ENCODE data around the gene DDIAS. TPM values are rescaled to one million over a fixed set of nuclear protein-coding genes. Genes with fewer than 3 reads are reported as not detected.
"Not testable (repeated sequence)": the region's sequence is repeated elsewhere in the genome, so short reads cannot be mapped to it uniquely, and the experiment has no call there.

The DDIAS gene
- total RNA-seq, 4 donors from 2014 or later, result 0.91 to 2.4 (median 1.4) TPM

- intact Hi-C loops (cut with DNase I; ENCODE audit: low total_unique reads), result loop anchor here (5.0 to 10.0 kb wide), 2 partner anchors 289 to 346 kb away; partner anchors contain the start of gene ANKRD42
- DNase-seq (ENCODE audit: low spot score in 2 of 2), result no peak
- no peak overlapping the region for H3K4me3 ChIP-seq (ENCODE audit: low read depth, poor library complexity, severe bottlenecking)
- WGBS, 2 donors, result 49 to 50% methylated on average over 1 of the region's 1 CpG
- TF ChIP-seq POLR2A (IDR thresholded peaks at IDR 0.05) (no peak), CTCF (IDR thresholded peaks at IDR 0.05) (no peak)
These were observed 4.7 kb downstream of the DDIAS start for GRCh38 chr11:82906236-82906635.

- no peak for DNase-seq (ENCODE audit: low spot score in 2 of 2)
- TF ChIP-seq CTCF (IDR thresholded peaks at IDR 0.05) (no peak), POLR2A (IDR thresholded peaks at IDR 0.05) (no peak)
- intact Hi-C loops (cut with DNase I; ENCODE audit: low total_unique reads), result loop anchor here (5.0 to 10.0 kb wide), 2 partner anchors 288 to 345 kb away; partner anchors contain the start of gene ANKRD42
- WGBS, 2 donors, result 31 to 42% methylated on average over 2 of the region's 2 CpGs
- no peak overlapping the region for H3K4me3 ChIP-seq (ENCODE audit: low read depth, poor library complexity, severe bottlenecking)
These were observed 5.4 kb downstream of the DDIAS start for GRCh38 chr11:82906931-82907330.

- intact Hi-C loops (cut with DNase I; ENCODE audit: low total_unique reads), result loop anchor here (5.0 to 10.0 kb wide), 2 partner anchors 287 to 345 kb away; partner anchors contain the start of gene ANKRD42
- WGBS, 2 donors, result 81 to 90% methylated on average over 5 of the region's 5 CpGs
- TF ChIP-seq CTCF (IDR thresholded peaks at IDR 0.05) (no peak), POLR2A (IDR thresholded peaks at IDR 0.05) (no peak)
- no peak overlapping the region for H3K4me3 ChIP-seq (ENCODE audit: low read depth, poor library complexity, severe bottlenecking)
- no peak for DNase-seq (ENCODE audit: low spot score in 2 of 2)
These were observed 5.8 kb downstream of the DDIAS start for GRCh38 chr11:82907371-82907770.

- no peak overlapping the region for H3K4me3 ChIP-seq (ENCODE audit: low read depth, poor library complexity, severe bottlenecking)
- TF ChIP-seq CTCF (IDR thresholded peaks at IDR 0.05), result no peak
- no peak for TF ChIP-seq POLR2A (IDR thresholded peaks at IDR 0.05)
- intact Hi-C loops (cut with DNase I; ENCODE audit: low total_unique reads), result loop anchor here (5.0 to 10.0 kb wide), 2 partner anchors 286 to 344 kb away; partner anchors contain the start of gene ANKRD42
- DNase-seq (ENCODE audit: low spot score in 2 of 2), result no peak
These were observed 6.8 kb downstream of the DDIAS start for GRCh38 chr11:82908311-82908710.

- 66 to 73% methylated on average over 7 of the region's 7 CpGs for WGBS, 2 donors
- H3K4me3 ChIP-seq (ENCODE audit: low read depth, poor library complexity, severe bottlenecking), result no peak overlapping the region
- no peak for DNase-seq (ENCODE audit: low spot score in 2 of 2)
- intact Hi-C loops (cut with DNase I; ENCODE audit: low total_unique reads), result loop anchor here (5.0 to 10.0 kb wide), 2 partner anchors 286 to 343 kb away; partner anchors contain the start of gene ANKRD42
- TF ChIP-seq CTCF (IDR thresholded peaks at IDR 0.05), result no peak
- TF ChIP-seq POLR2A (IDR thresholded peaks at IDR 0.05), result no peak
These were observed 7.6 kb downstream of the DDIAS start for GRCh38 chr11:82909015-82909640.

GRCh38 chr11:82919786-82920185 is 18.2 kb downstream of the DDIAS start:
- intact Hi-C loops (cut with DNase I; ENCODE audit: low total_unique reads); H3K4me3 ChIP-seq (ENCODE audit: low read depth, poor library complexity, severe bottlenecking); DNase-seq (ENCODE audit: low spot score in 2 of 2): not testable (repeated sequence)
- 98% methylated on average over 10 of the region's 10 CpGs for WGBS, 2 donors

GRCh38 chr11:82920227-82920626 is 18.7 kb downstream of the DDIAS start:
- 82 to 86% methylated on average over 3 of the region's 3 CpGs for WGBS, 2 donors
- H3K4me3 ChIP-seq (ENCODE audit: low read depth, poor library complexity, severe bottlenecking); DNase-seq (ENCODE audit: low spot score in 2 of 2); intact Hi-C loops (cut with DNase I; ENCODE audit: low total_unique reads): not testable (repeated sequence)

- DNase-seq (ENCODE audit: low spot score in 2 of 2); H3K4me3 ChIP-seq (ENCODE audit: low read depth, poor library complexity, severe bottlenecking); intact Hi-C loops (cut with DNase I; ENCODE audit: low total_unique reads): not testable (repeated sequence)
- 74 to 75% methylated on average over 8 of the region's 8 CpGs for WGBS, 2 donors
These were observed 21.0 kb downstream of the DDIAS start for GRCh38 chr11:82922396-82923173.

Data from lower leg skin (tissue), 4 donors.